Osteocyte (in vitro differentiated cells): Measurements from ENCODE around the gene NCOA5. TPM values are rescaled to one million over a fixed set of nuclear protein-coding genes. Genes with fewer than 3 reads are reported as not detected.

Source experiments
- DNase-seq: peaks from one replicate; pipeline ENCODE4 v3.0.0; 2021; ENCODE audit warnings: mixed read lengths; ENCODE audit not compliant: unreplicated experiment; ENCODE audit errors: extremely low spot score
- H3K27ac Mint-ChIP-seq: one replicate; pipeline ENCODE4 v1.8.0; 2021; ENCODE audit warnings: mild to moderate bottlenecking, mixed read lengths; ENCODE audit not compliant: unreplicated experiment
- H3K27me3 Mint-ChIP-seq: one replicate; pipeline ENCODE4 v1.8.0; 2021; ENCODE audit warnings: mixed read lengths; ENCODE audit not compliant: unreplicated experiment
- H3K36me3 Mint-ChIP-seq: one replicate; pipeline ENCODE4 v1.8.0; 2021; ENCODE audit warnings: mixed read lengths; ENCODE audit not compliant: unreplicated experiment
- H3K4me1 Mint-ChIP-seq: one replicate; pipeline ENCODE4 v1.8.0; 2021; ENCODE audit warnings: mixed read lengths; ENCODE audit not compliant: unreplicated experiment
- H3K4me3 Mint-ChIP-seq: one replicate; pipeline ENCODE4 v1.8.0; 2021; ENCODE audit warnings: mild to moderate bottlenecking, moderate library complexity, mixed read lengths; ENCODE audit not compliant: unreplicated experiment
- H3K9me3 Mint-ChIP-seq: one replicate; pipeline ENCODE4 v1.8.0; 2021; ENCODE audit warnings: mixed read lengths; ENCODE audit not compliant: unreplicated experiment
- total RNA-seq: library from RNA; stranded (reverse); gene quantifications from 2 replicates; pipeline ENCODE4 v1.2.1, GENCODE V29; 2021
- TF ChIP-seq, protein P1 (sequence below): fragments of 200-600 bp; sonication (generic); IDR thresholded peaks from 2 replicates; pipeline ENCODE4 v1.5.0; 2021; ENCODE audit warnings: antibody characterized with exemption, mild to moderate bottlenecking, moderate library complexity

NCOA5 gene
- total RNA-seq, 1 donor from 2014 or later: 39.0 TPM

DNA sequence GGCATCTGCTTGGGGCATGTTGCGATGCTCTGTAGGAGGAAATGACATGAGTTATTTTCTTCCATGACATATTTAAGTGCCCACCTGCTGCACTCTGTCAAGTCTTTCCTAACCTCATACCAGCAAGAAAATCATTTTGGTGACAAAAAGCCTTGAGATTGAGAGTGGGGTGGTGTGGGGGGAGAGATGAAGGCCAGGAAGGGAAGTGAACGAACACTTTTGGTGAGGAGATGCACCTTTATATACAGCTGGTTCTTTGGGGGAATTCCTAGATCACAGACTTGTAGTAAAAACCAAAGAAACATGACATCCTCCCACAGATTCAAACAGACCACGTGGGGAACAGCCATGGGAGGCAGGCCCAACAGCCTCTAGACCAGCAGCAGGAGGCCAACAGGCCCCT is 26.1 kb downstream of the NCOA5 start:
- peaks cover 68% of the 10 kb centered on the region for H3K36me3 Mint-ChIP-seq
- no peak overlapping the region for H3K27ac Mint-ChIP-seq
- peaks cover 5% of the 10 kb centered on the region for H3K27me3 Mint-ChIP-seq
- peaks cover 4% of the 10 kb centered on the region for H3K4me1 Mint-ChIP-seq
- no peak for DNase-seq
- TF ChIP-seq, protein P1, sequence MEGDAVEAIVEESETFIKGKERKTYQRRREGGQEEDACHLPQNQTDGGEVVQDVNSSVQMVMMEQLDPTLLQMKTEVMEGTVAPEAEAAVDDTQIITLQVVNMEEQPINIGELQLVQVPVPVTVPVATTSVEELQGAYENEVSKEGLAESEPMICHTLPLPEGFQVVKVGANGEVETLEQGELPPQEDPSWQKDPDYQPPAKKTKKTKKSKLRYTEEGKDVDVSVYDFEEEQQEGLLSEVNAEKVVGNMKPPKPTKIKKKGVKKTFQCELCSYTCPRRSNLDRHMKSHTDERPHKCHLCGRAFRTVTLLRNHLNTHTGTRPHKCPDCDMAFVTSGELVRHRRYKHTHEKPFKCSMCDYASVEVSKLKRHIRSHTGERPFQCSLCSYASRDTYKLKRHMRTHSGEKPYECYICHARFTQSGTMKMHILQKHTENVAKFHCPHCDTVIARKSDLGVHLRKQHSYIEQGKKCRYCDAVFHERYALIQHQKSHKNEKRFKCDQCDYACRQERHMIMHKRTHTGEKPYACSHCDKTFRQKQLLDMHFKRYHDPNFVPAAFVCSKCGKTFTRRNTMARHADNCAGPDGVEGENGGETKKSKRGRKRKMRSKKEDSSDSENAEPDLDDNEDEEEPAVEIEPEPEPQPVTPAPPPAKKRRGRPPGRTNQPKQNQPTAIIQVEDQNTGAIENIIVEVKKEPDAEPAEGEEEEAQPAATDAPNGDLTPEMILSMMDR: no peak
- H3K9me3 Mint-ChIP-seq: no peaks in the 10 kb centered on the region
- H3K4me3 Mint-ChIP-seq: no peak overlapping the region

DNA sequence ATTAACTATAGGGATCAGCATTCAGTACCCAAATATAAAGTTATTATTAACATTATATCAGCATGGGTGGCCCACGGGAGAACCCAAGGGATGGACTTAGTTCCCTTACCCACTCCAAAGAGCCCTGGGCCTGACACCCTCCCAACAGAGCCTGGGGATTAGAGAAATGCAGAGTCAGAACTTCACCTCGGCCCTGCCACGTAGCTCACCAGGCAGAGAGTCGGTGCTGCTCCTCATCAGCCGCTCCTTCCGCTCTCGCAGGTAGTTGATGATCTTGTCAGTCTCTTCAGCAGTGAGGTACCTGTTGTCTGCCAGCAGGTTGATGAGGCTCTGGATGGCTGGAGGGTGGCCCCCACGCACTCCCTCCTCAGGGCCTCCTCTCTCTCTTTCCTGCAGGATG is 26.6 kb downstream of the NCOA5 start:
- Mint-ChIP-seq H3K27me3 (peaks cover 7% of the 10 kb centered on the region), H3K36me3 (peaks cover 64% of the 10 kb centered on the region), H3K4me3 (no peak overlapping the region), H3K4me1 (peaks cover 6% of the 10 kb centered on the region), H3K9me3 (no peaks in the 10 kb centered on the region), H3K27ac (no peak overlapping the region)
- no peak for DNase-seq
- TF ChIP-seq, protein P1: no peak

DNA sequence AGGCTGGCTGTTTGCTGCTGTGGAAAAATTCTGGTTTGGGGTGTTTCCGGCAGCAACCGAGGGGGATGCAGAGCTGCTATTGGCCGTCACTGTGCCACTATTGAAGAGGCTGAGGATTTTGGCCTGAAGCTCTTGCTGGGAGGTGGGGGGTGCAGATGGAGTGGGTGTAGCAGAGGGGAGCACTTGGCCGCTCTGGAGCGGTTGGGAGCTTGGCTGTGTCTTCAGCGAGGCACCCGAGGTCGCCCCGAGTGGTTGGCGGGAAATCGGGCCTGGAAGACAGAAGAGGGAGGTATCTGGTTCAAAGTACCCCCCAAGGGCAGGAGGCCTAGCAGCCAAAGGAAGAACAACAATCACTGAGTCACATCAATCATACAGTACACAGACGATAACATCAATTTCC is 27.1 kb downstream of the NCOA5 start:
- Mint-ChIP-seq H3K27me3 (peaks cover 9% of the 10 kb centered on the region), H3K9me3 (no peaks in the 10 kb centered on the region), H3K27ac (no peak overlapping the region), H3K4me3 (no peak overlapping the region), H3K4me1 (peaks cover 8% of the 10 kb centered on the region), H3K36me3 (peaks cover 59% of the 10 kb centered on the region)
- TF ChIP-seq, protein P1: no peak
- DNase-seq: no peak

DNA sequence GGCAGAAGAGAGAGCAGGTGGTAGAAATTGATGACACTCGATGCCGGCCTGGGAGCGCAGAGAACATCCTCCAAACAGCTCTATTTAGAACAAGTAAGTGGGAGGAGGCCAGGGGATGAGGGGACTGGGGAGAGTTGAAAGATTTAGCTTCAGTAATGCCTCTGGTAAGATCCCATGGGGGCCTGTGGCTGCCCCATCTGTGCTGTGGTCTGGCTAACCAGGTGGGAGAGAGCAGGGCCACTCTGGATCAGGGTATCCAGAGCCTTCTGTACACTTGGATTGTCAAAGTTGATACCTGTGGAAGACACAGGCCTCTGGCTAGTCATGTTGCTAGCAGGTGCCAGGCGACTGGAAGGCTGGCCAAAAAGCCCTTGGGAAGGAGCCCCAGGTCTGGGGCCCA is 27.6 kb downstream of the NCOA5 start:
- H3K36me3 Mint-ChIP-seq: peaks cover 59% of the 10 kb centered on the region
- H3K4me3 Mint-ChIP-seq: no peak overlapping the region
- no peaks in the 10 kb centered on the region for H3K9me3 Mint-ChIP-seq
- TF ChIP-seq, protein P1: no peak
- H3K27ac Mint-ChIP-seq: no peak overlapping the region
- H3K4me1 Mint-ChIP-seq: peaks cover 8% of the 10 kb centered on the region
- peaks cover 11% of the 10 kb centered on the region for H3K27me3 Mint-ChIP-seq
- no peak for DNase-seq

DNA sequence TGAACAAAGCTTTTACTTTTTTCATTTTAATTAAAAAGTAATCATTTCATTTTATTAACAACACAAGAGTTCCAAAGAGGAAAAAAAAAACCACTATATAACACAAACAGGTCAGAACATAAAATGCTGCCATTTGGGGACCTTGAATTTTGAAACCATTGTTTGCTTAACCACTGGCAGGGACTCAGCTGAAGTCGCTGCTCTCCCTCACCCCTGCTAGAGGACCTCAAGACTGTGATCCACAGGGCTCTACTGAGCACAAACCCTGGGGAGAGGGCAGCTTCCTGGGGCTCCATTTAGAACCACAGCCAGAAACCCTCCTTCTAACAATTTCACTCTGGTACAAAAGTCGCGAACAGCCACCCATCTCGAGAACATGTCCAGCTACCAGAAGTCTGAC is 28.8 kb downstream of the NCOA5 start:
- Mint-ChIP-seq H3K9me3 (no peaks in the 10 kb centered on the region), H3K36me3 (peaks cover 55% of the 10 kb centered on the region)
- TF ChIP-seq, protein P1: no peak

More for the DNA sequence above, 28.8 kb downstream of the NCOA5 start:
- DNase-seq: no peak
- no peak overlapping the region for H3K4me3 Mint-ChIP-seq
- H3K4me1 Mint-ChIP-seq: peaks cover 8% of the 10 kb centered on the region
- H3K27ac Mint-ChIP-seq: no peak overlapping the region
- H3K27me3 Mint-ChIP-seq: peaks cover 19% of the 10 kb centered on the region
